Left ventricle myocardium inferior (tissue), 1 donor: ENCODE measurements around the gene C1QTNF1. TPM values are rescaled to one million over a fixed set of nuclear protein-coding genes. Genes with fewer than 3 reads are reported as not detected.

ENCODE experiments used
- DNase-seq: peaks from one replicate; pipeline ENCODE4 v3.0.0-alpha.2; 2020
- H3K27ac ChIP-seq: fragments of 200-600 bp; replicated peaks from 2 replicates; pipeline ENCODE4 v1.8.0; 2021
- H3K27me3 ChIP-seq: fragments of 200-600 bp; 2 replicates; pipeline ENCODE4 v1.8.0; 2021; ENCODE audit warnings: low read depth
- H3K36me3 ChIP-seq: fragments of 200-600 bp; 2 replicates; pipeline ENCODE4 v1.8.0; 2021
- H3K4me1 ChIP-seq: fragments of 200-600 bp; 2 replicates; pipeline ENCODE4 v1.8.0; 2021
- H3K4me3 ChIP-seq: fragments of 200-600 bp; 2 replicates; pipeline ENCODE4 v1.8.0; 2021; ENCODE audit warnings: mild to moderate bottlenecking, moderate library complexity
- H3K9me3 ChIP-seq: fragments of 200-600 bp; replicated peaks from 2 replicates; pipeline ENCODE4 v1.8.0; 2021
- CTCF ChIP-seq: fragments of 200-600 bp; IDR thresholded peaks from 2 replicates; pipeline ENCODE4 v1.8.0; 2021; ENCODE audit warnings: antibody characterized with exemption, mild to moderate bottlenecking, borderline replicate concordance
- intact Hi-C: fragments of 100-400 bp; cut with micrococcal nuclease; formaldehyde crosslinking; loops from one replicate; pipeline ENCODE4 v1.11.0; 2022
- total RNA-seq: library from RNA; stranded (reverse); fragmentation: NEBNext Ultra II Directional; extraction: Animal tissue kit (Norgen Biotek cat#: 25700); gene quantifications from one replicate; pipeline ENCODE4 v1.2.1, GENCODE V29; 2021
- donor health status: DM: no; HTN: yes; CAD: no; lungs with severe emphysema.

Gene C1QTNF1
- total RNA-seq, 1 donor from 2014 or later, result 146 TPM

GRCh38 chr17:79002796-79003593, 21.0 kb upstream of the C1QTNF1 start:
- Histone ChIP-seq H3K27ac (no peak overlapping the region), H3K4me1 (peaks cover 59% of the 10 kb centered on the region), H3K9me3 (no peaks in the 10 kb centered on the region), H3K27me3 (no peaks in the 10 kb centered on the region), H3K4me3 (no peak overlapping the region), H3K36me3 (peaks cover 10% of the 10 kb centered on the region)
- no peak for DNase-seq
- no peak for TF ChIP-seq CTCF
- intact Hi-C loops, result no loop called here

- intact Hi-C loops, result no loop called here
- Histone ChIP-seq H3K9me3 (no peaks in the 10 kb centered on the region), H3K36me3 (peaks cover 8% of the 10 kb centered on the region), H3K4me3 (no peak overlapping the region), H3K4me1 (peaks cover 59% of the 10 kb centered on the region), H3K27me3 (no peaks in the 10 kb centered on the region), H3K27ac (no peak overlapping the region)
- DNase-seq, result no peak
- TF ChIP-seq CTCF, result no peak
Measured at GRCh38 chr17:79003661-79004411, 20.1 kb upstream of the C1QTNF1 start.

GRCh38 chr17:79005063-79005861, 18.7 kb upstream of the C1QTNF1 start:
- H3K4me1 ChIP-seq, result peaks cover 66% of the 10 kb centered on the region
- no peak overlapping the region for H3K4me3 ChIP-seq
- H3K27ac ChIP-seq, result no peak overlapping the region
- H3K9me3 ChIP-seq, result no peaks in the 10 kb centered on the region
- no peak for TF ChIP-seq CTCF
- H3K36me3 ChIP-seq, result no peaks in the 10 kb centered on the region
- no peak for DNase-seq
- H3K27me3 ChIP-seq, result no peaks in the 10 kb centered on the region
- intact Hi-C loops, result no loop called here

GRCh38 chr17:79006046-79006445, 17.9 kb upstream of the C1QTNF1 start:
- H3K4me3 ChIP-seq, result no peak overlapping the region
- intact Hi-C loops, result no loop called here
- H3K4me1 ChIP-seq, result peaks cover 63% of the 10 kb centered on the region
- DNase-seq, result no peak
- no peak overlapping the region for H3K27ac ChIP-seq
- H3K36me3 ChIP-seq, result no peaks in the 10 kb centered on the region
- no peaks in the 10 kb centered on the region for H3K9me3 ChIP-seq
- no peak for TF ChIP-seq CTCF
- no peaks in the 10 kb centered on the region for H3K27me3 ChIP-seq

- Histone ChIP-seq H3K9me3 (no peaks in the 10 kb centered on the region), H3K36me3 (no peaks in the 10 kb centered on the region), H3K4me1 (peaks cover 62% of the 10 kb centered on the region), H3K4me3 (no peak overlapping the region), H3K27me3 (no peaks in the 10 kb centered on the region), H3K27ac (no peak overlapping the region)
- intact Hi-C loops, result no loop called here
- no peak for DNase-seq
- TF ChIP-seq CTCF, result no peak
Measured at GRCh38 chr17:79006794-79007503, 17.0 kb upstream of the C1QTNF1 start.
